GM06990 (cell line): ENCODE measurements around the gene ZNF488.

Experiments used
- DNase-seq: peaks from one replicate; pipeline ENCODE4 v3.0.0-alpha.2; 2011; ENCODE audit not compliant: insufficient read length; ENCODE audit errors: extremely low read depth
- H3K27me3 ChIP-seq: replicated peaks from 2 replicates; pipeline ENCODE4 v1.6.0; 2011; ENCODE audit warnings: low read length; ENCODE audit not compliant: control insufficient read depth, insufficient read depth
- H3K36me3 ChIP-seq: 2 replicates; pipeline ENCODE4 v1.5.1; 2011; ENCODE audit warnings: low read length; ENCODE audit not compliant: control insufficient read depth, insufficient read depth
- H3K4me3 ChIP-seq: replicated peaks from 2 replicates; pipeline ENCODE4 v1.5.1; 2011; ENCODE audit warnings: low read depth, mild to moderate bottlenecking, control low read depth, low read length
- TF ChIP-seq, protein P1 (sequence below): IDR thresholded peaks from 2 replicates; pipeline ENCODE4 v1.5.1; 2011; ENCODE audit warnings: low read length, control low read depth, mild to moderate bottlenecking, inconsistent platforms; ENCODE audit not compliant: insufficient read depth, poor library complexity, severe bottlenecking

Gene ZNF488

DNA sequence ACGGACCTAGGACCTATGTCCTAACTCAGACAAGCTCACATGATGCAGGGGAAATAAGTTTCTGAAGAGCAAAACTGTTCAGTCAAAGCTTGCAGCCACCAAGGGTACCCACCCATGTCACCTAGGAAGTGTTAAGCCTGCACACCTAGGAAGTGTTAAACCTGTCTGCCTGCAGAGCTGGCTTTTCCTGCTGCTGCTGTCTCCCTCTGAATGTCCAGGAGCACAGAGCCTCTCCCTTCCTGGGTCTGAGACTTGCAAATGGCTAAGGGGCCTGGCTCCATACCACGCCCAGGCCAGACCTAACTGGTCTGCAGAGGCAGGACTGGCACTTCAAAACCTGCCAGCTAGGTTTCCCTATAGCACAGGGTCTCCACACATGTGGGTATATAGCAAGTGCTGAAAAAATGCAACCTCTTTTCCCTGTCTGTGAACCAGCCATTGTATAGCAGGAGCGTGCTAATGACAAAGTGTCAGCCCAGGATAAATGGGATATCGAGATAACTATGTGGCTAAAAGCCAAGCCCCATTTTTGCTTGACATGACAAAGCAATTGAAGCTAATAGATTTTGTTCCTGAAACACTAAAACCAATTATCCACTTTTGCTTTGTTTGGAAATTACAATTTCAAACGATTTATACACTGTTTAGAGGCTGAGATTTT lies 60.3 kb downstream of the ZNF488 start:
- no peak overlapping the region for H3K4me3 ChIP-seq
- H3K36me3 ChIP-seq = no peaks in the 10 kb centered on the region
- TF ChIP-seq, protein P1, sequence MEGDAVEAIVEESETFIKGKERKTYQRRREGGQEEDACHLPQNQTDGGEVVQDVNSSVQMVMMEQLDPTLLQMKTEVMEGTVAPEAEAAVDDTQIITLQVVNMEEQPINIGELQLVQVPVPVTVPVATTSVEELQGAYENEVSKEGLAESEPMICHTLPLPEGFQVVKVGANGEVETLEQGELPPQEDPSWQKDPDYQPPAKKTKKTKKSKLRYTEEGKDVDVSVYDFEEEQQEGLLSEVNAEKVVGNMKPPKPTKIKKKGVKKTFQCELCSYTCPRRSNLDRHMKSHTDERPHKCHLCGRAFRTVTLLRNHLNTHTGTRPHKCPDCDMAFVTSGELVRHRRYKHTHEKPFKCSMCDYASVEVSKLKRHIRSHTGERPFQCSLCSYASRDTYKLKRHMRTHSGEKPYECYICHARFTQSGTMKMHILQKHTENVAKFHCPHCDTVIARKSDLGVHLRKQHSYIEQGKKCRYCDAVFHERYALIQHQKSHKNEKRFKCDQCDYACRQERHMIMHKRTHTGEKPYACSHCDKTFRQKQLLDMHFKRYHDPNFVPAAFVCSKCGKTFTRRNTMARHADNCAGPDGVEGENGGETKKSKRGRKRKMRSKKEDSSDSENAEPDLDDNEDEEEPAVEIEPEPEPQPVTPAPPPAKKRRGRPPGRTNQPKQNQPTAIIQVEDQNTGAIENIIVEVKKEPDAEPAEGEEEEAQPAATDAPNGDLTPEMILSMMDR = no peak
- no peaks in the 10 kb centered on the region for H3K27me3 ChIP-seq
- no peak for DNase-seq

DNA sequence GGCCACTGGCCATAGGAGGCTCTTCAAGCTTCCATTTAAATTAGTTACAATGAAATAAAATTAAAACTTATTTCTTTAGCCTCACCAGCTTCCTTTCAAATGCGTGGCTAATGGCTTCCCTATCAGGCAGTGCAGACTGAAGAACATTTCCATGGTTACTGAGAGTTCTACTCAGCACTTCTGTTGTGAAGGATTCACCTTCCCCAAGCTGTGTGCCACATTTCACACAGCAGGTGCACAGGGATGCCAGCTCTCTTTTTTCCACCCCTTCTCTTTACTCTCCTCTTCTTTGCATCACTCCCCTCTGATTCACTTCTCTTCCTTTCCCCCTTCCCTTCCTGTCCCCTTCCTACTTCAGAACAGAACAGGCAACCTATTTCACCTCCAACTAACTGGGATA lies 61.0 kb downstream of the ZNF488 start:
- no peak for DNase-seq
- Histone ChIP-seq H3K4me3 (no peak overlapping the region), H3K36me3 (no peaks in the 10 kb centered on the region), H3K27me3 (no peaks in the 10 kb centered on the region)
- TF ChIP-seq, protein P1 = no peak

DNA sequence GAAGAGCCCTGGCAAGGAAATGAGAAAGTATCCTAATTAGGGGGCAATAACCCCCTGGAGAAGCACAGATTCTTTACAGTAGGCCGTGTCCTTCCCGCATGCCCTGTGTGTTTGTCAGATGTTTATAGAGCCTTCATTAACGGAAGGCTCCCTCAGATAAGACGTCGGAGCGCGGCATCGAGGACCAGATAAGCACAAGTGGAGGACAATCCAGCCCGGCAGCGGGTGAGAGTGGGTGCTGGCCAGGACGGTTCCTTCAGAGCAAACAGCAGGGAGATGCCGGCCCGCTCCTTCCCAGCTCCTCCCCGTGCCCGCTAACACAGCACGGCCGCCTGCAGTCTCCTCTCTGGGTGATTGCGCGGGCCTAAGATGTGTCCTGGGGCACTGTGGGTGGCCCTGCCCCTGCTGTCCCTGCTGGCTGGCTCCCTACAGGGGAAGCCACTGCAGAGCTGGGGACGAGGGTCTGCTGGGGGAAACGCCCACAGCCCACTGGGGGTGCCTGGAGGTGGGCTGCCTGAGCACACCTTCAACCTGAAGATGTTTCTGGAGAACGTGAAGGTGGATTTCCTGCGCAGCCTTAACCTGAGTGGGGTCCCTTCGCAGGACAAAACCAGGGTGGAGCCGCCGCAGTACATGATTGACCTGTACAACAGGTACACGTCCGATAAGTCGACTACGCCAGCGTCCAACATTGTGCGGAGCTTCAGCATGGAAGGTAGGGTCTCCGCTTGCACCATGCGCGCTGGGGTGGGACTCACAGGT lies 61.6 kb downstream of the ZNF488 start, which contains the start of gene GDF2:
TSS of gene GDF2 (plus strand) at position 155 of the 762 bp plus-strand sequence. CDS start at position 370, 215 bp downstream.
- Histone ChIP-seq H3K27me3 (no peaks in the 10 kb centered on the region), H3K4me3 (no peak within 1 kb of the TSS), H3K36me3 (no peaks in the 10 kb centered on the region)
- no peak for DNase-seq
- TF ChIP-seq, protein P1 = no peak

DNA sequence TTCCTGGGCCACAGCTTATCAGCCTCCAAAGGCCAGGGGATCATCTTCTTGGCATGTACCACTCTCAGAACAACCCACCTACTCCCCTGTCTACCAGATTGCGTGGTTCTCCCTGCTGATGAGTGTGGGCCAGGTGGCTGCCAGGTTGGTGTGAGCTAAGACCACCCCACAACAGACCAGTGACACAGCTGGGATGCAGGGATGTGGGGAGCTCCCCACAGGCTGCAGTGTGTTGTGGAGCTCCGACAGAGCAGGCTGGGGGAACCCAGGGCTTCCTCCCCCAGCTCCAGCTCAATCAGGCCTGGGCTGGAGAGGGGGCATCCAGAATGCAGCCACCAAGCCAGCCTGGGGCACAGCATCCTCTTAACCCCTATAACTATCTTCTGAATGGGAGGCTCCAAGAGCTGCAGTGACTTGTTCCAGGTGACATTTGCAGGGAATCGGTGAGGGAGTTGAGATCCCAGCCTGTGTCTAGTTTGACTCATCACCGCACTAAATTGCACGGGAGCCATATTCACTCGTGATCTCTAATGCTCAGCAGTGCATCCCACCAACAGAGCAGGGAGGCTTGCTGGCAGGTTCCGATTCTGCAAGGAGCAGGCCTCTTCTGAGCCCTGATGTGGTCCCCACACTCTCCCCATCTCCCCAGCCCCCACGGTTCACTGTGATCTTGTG lies 62.4 kb downstream of the ZNF488 start:
- Histone ChIP-seq H3K36me3 (no peaks in the 10 kb centered on the region), H3K4me3 (no peak overlapping the region), H3K27me3 (no peaks in the 10 kb centered on the region)

DNA sequence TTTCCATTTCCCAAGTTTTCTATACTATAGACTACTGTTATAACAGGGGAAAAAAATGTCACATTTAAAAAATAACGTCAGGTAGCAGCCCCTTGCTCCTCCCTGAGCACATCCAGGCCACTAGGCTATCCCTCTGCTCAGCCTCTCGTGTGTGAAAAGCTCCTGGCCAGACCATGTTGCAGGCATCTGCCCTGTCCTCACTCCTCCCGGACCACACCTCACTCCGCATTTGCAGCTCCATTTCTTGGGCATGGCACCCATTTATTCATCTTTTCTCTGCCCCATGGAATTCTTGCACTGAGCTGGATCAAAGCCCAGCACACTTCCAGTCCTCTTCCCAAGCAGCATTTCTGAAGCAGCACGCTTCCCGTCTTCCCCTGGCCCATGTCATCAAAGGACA lies 63.3 kb downstream of the ZNF488 start:
- TF ChIP-seq, protein P1 = no peak
- Histone ChIP-seq H3K4me3 (no peak overlapping the region), H3K36me3 (no peaks in the 10 kb centered on the region), H3K27me3 (no peaks in the 10 kb centered on the region)
- DNase-seq = no peak

More for the DNA sequence above, 62.4 kb downstream of the ZNF488 start:
- TF ChIP-seq, protein P1 = no peak
- DNase-seq = no peak
